Choroid plexus epithelial cell (primary cell): Measurements from ENCODE around the gene STRA6.

Experiments
- DNase-seq: peaks from one replicate; pipeline ENCODE4 v3.0.0-alpha.2; 2010; ENCODE audit warnings: low read depth
- H3K4me3 ChIP-seq: 2 replicates; pipeline ENCODE4 v1.5.1; 2011; ENCODE audit warnings: low read depth, mild to moderate bottlenecking, control low read depth, low read length, moderate library complexity
- TF ChIP-seq, protein P1 (sequence below): conservative IDR thresholded peaks from 2 replicates; pipeline ENCODE4 v1.5.1; 2011; ENCODE audit warnings: low read depth, mild to moderate bottlenecking, control low read depth, inconsistent platforms, low read length, moderate library complexity

Gene STRA6

DNA sequence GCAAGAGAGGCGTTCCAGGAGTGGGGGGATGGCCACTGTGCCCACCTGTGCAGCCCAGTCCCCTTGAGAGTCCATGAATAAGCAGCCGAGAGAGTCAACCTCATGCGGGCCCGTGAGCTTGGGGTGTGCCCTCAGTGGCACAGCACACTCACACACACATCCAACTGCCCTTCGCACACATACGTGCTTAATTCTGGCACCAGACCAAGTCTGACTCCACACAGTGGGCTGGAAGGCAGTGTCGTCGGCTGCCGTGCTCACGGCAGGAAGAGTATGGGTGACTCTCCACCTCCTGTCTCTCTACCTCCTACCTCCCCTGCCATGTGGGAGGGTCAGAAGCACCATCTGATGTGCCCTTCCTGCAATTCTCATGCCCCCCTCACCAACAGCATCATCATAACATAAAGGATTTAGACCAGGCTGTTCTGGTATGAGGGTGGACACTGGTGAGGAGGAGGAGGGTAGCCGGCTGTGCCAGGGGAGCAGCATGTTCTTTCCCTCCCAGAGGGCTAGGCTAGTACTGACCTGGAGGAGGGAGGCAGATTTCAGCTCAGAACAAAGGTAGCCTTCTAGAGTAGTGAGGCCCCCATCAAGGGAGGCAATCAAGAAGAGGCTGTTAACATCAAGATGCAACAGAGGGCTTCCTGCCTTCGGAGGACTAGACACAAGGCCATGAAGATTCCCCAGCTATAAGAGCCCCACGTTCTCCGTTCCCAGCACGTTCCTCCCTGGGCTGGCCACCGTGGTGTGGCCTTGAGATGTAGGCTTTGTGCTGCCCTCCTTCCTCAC is 5.3 kb upstream of the STRA6 start:
- H3K4me3 ChIP-seq: no peak overlapping the region
- TF ChIP-seq, protein P1, sequence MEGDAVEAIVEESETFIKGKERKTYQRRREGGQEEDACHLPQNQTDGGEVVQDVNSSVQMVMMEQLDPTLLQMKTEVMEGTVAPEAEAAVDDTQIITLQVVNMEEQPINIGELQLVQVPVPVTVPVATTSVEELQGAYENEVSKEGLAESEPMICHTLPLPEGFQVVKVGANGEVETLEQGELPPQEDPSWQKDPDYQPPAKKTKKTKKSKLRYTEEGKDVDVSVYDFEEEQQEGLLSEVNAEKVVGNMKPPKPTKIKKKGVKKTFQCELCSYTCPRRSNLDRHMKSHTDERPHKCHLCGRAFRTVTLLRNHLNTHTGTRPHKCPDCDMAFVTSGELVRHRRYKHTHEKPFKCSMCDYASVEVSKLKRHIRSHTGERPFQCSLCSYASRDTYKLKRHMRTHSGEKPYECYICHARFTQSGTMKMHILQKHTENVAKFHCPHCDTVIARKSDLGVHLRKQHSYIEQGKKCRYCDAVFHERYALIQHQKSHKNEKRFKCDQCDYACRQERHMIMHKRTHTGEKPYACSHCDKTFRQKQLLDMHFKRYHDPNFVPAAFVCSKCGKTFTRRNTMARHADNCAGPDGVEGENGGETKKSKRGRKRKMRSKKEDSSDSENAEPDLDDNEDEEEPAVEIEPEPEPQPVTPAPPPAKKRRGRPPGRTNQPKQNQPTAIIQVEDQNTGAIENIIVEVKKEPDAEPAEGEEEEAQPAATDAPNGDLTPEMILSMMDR: no peak
- no peak for DNase-seq

DNA sequence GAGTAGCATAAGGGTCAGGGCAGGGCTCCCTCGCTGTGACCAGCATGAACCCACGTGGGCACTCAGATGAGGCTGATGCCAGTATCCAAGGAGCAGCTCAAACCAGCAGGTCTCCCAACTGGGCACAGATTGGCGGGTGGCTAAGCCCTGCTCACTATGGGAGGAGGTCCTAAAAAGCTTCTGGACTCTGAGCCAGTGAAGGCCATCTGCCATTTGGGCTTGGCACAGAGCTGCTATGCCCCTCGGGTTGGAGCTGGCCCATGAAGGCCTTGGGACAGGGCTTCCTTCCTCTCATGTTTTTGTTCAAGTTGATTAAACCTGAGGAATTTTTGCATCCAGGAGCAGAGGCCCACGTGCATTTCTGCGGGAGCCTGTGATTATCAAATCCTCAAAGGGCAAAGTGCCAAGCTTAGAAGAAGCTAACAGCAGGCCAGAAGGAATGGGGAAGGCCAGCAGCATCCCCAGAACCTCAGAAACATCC is 4.3 kb upstream of the STRA6 start:
- TF ChIP-seq, protein P1: no peak
- H3K4me3 ChIP-seq: no peak overlapping the region
- DNase-seq: peak; percentile 51

DNA sequence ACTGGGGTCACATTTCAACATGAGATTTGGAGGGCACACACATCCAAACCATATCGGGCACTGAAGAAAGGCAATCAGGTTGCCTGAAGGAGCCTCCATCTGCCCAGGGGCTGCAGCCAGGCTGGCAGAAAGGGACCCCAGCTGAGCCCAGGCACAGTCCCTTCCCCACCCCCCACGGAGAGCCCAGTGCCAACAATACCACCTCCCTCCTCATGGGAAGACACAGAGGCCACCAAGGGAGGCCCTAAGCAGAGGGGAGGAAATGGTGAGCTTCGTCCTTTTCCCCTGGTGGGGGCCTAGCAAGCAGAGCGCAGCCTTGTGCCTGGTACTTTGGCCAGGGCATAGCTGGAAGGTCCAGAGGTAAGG is 3.0 kb upstream of the STRA6 start:
- TF ChIP-seq, protein P1: no peak
- no peak for DNase-seq
- no peak overlapping the region for H3K4me3 ChIP-seq

DNA sequence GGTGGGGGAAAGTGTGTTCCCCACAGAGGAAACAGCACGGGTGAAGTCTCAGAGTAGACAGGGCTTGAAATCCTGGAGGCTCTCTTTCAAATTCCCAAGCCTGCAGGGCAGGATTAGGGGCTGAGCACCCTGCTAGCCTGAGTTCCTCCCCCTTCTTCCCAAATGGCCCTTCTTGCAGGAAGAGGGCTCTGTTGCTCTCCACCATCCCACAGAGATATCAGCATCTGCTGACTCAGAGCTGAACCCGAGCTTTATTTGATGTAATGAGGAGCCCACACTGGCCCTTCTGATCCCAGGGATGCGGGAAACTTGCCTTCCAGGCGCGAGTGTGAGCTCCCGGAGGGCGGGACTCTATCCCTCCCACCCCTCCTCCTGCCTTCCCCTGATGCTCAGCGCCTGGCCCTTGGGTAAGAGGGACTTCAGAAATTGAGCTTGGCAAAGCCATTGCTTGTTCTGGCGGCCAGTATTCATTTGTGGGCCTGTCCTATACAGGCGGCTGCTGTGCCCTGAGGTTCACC is 1.4 kb upstream of the STRA6 start:
- peak; percentile 82 for DNase-seq
- TF ChIP-seq, protein P1: no peak

DNA sequence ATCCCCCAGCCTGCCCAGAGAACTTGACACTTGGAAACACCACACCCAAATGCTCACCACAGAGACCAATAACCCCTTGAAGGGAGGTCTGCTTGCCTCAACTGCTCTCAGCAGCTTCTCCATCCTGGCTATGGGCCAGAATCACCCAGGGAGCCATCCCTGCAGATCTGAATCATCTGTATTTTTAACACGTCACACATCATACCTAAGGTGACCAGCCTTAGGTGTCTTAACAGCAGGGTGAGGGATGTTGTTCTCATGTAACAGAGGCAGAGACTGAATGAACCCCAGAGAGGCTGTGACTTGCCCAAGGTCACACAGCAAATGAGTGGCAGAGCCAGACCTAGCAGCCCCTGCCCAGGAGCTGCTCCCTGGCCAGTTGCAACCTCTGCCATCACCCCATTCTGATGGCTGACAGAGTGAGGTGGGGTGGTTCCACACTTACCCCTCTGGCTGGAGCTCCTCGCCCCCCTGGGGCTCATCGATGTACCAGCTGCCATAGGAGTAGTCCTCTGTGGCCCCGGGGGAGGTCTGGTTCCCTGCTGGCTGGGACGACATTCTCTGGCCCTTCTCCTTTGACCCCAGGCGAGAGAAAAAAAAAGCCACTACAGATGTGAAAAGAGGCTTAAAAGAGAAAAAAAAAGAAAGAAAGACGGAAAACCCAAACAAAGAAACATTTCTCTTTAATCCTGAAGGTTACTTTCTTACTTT is 722 bp downstream of the STRA6 start:
- DNase-seq: peak; percentile 95
- TF ChIP-seq, protein P1: no peak
- peak overlapping the region; percentile 53 for H3K4me3 ChIP-seq

More for the DNA sequence above, 1.4 kb upstream of the STRA6 start:
- H3K4me3 ChIP-seq: peak overlapping the region; percentile 53

DNA sequence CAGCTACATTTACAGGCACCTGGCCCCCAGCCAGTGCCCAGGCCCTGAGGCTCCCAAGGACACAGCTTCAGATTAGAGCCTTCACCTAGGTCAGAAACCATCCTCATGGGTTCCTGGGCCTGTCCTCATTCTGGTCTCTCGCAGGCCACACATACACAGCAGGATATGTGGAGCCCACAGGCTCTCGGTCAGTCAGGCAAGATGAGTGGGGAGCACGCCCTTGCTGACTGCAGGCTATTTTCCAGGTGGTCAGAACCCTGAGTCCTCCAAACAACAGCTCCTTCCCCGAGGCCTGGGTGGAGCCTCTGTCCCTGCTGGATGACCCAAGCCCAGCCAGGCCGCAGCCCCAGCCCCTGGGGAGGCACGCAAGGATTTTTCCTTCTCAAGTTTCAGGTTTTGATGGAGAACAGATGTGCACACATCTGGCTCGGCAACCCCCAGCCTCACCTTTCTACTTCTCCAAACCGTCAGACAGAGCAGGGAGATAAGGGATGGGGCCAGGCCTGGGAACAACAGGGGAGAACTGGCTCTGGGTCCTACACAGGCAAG is 1.6 kb downstream of the STRA6 start:
- TF ChIP-seq, protein P1: no peak
- peak; percentile 89 for DNase-seq
- H3K4me3 ChIP-seq: peak overlapping the region; percentile 53
